ENCODE data around the gene NRG3.

DNA sequence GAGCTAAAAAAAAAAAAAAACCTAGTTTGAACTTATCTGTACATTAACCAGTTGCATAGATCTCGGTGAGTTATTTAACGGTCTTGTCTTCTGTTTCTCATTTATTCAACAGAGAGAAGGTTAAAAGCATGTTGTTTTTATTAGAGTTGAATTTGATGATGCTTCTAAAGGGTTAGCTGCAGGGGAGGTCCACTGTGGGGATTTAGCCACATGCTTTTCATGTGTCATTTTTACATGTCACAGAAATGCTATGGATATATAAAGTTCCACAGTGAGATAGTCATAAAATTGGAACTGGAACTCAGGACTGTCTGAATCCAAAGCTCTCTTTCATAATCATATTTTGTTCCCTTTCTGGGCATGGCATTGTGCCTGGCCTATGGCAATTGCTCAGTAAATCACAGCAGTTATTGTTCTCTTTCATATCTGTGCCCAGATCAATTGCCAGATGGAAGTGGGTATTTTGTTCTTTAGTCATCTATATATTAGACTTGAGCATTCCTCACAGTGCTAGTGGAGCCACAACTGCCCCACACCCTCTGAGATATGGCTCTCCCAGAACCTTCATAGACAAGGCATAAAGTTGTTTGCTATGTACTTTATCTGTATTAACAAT, 578.8 kb downstream of the NRG3 start:
- TF ChIP-seq POLR2AphosphoS5 (IDR thresholded peaks at IDR 0.05) (no peak), EP300 (IDR thresholded peaks at IDR 0.05) (no peak)
- TF ChIP-seq, protein P1, sequence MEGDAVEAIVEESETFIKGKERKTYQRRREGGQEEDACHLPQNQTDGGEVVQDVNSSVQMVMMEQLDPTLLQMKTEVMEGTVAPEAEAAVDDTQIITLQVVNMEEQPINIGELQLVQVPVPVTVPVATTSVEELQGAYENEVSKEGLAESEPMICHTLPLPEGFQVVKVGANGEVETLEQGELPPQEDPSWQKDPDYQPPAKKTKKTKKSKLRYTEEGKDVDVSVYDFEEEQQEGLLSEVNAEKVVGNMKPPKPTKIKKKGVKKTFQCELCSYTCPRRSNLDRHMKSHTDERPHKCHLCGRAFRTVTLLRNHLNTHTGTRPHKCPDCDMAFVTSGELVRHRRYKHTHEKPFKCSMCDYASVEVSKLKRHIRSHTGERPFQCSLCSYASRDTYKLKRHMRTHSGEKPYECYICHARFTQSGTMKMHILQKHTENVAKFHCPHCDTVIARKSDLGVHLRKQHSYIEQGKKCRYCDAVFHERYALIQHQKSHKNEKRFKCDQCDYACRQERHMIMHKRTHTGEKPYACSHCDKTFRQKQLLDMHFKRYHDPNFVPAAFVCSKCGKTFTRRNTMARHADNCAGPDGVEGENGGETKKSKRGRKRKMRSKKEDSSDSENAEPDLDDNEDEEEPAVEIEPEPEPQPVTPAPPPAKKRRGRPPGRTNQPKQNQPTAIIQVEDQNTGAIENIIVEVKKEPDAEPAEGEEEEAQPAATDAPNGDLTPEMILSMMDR (IDR thresholded peaks at IDR 0.05) = no peak

All from esophagus muscularis mucosa (tissue), 4 donors.